ENCODE data around the gene RAB10.
"Not testable (repeated sequence)": the region's sequence is repeated elsewhere in the genome, so short reads cannot be mapped to it uniquely, and the experiment has no call there.

The RAB10 gene

GRCh38 chr2:26088931-26089330, 55.0 kb downstream of the RAB10 start:
- DNase-seq (ENCODE audit: low read depth in 2 of 2): not testable (repeated sequence)

- no peak for DNase-seq (ENCODE audit: low read depth in 2 of 2)
Measured at GRCh38 chr2:26089337-26089736, 55.5 kb downstream of the RAB10 start.

DNA sequence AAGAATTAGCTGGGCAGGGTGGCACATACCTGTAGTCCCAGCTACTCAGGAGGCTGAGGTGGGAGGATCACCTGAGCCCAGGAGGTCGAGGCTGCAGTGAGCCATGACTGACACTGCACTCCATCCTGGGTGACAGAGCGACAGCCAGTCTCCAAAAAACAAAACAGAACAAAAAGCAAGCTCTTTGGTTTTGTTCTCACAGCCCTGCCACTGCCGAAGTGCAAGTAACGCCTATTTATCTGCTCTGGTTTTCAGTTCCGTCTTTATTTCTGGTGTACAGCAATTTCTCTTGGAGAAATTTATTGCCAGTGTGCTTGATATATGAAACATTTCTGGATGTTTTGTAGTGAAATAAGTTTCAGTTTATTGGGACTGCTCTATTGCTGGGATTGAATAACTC, 61.9 kb downstream of the RAB10 start:
- no peak for DNase-seq (ENCODE audit: low read depth in 2 of 2)

- no peak for DNase-seq (ENCODE audit: low read depth in 2 of 2)
Measured at GRCh38 chr2:26099933-26100332, 66.0 kb downstream of the RAB10 start.

GRCh38 chr2:26100384-26100783, 66.5 kb downstream of the RAB10 start:
- DNase-seq (ENCODE audit: low read depth in 2 of 2): no peak

GRCh38 chr2:26103752-26104151, 69.9 kb downstream of the RAB10 start:
- no peak for DNase-seq (ENCODE audit: low read depth in 2 of 2)

DNA sequence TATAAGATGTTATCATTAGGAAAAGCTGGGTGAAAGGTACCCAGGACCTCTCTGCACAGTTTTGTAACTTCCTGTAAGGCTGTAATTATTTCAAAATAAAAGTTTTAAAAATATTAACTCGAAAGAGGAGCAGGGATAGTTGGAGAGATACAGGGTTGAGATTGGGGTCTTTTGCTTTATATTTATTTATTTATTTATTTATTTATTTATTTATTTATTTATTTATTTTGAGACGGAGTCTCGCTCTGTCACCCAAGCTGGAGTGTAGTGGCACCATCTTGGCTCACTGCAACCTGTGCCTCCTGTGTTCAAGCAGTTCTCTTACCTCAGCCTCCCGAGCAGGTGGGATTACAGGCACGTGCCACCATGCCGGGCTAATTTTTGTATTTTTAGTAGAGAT, 74.8 kb downstream of the RAB10 start:
- DNase-seq (ENCODE audit: low read depth in 2 of 2): not testable (repeated sequence)

- DNase-seq (ENCODE audit: low read depth in 2 of 2): no peak
Measured at GRCh38 chr2:26112201-26112600, 78.3 kb downstream of the RAB10 start.

DNA sequence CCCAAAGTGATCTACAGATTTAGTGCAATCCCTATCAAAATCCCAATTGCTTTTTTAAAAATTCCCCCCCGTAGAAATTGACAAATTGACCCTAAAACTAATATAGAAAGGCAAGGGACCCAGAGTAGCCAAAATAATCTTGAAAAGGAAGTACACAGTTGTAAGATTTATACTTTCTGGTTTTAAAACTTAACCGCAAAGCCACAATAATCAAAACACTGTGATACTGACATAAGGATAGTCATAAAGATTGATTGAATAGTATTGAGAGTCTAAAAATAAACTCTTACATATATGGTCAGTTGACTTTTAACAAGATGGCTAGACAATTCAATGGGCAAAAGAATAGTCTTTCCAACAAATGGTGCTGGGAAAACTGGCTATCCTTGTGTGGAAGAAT, 80.3 kb downstream of the RAB10 start:
- no peak for DNase-seq (ENCODE audit: low read depth in 2 of 2)

- DNase-seq (ENCODE audit: low read depth in 2 of 2): no peak
Measured at GRCh38 chr2:26118682-26119081, 84.8 kb downstream of the RAB10 start.

- DNase-seq (ENCODE audit: low read depth in 2 of 2): no peak
Measured at GRCh38 chr2:26119521-26119920, 85.6 kb downstream of the RAB10 start.

- no peak for DNase-seq (ENCODE audit: low read depth in 2 of 2)
Measured at GRCh38 chr2:26122630-26123029, 88.7 kb downstream of the RAB10 start.

- DNase-seq (ENCODE audit: low read depth in 2 of 2): no peak
Measured at GRCh38 chr2:26123426-26123825, 89.5 kb downstream of the RAB10 start.

DNA sequence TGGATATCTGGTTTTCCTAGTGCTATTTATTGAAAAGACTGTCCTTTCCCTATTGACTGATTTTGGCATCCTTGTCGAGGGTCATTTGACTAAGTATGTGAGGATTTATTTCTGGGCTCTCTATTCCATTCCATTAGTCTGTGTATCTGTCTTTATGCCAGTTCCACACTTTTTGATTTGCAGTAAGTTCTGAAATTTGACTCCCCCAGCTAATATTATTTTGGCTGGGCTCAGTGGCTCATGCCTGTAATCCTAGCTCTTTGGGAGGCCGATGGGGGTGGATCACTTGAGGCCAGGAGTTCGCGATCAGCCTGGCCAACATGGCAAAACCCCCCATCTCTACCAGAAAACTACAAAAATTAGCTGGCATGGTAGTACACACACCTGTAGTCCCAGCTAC, 92.2 kb downstream of the RAB10 start:
- no peak for DNase-seq (ENCODE audit: low read depth in 2 of 2)

- DNase-seq (ENCODE audit: low read depth in 2 of 2): no peak
Measured at GRCh38 chr2:26128176-26128575, 94.3 kb downstream of the RAB10 start.

DNA sequence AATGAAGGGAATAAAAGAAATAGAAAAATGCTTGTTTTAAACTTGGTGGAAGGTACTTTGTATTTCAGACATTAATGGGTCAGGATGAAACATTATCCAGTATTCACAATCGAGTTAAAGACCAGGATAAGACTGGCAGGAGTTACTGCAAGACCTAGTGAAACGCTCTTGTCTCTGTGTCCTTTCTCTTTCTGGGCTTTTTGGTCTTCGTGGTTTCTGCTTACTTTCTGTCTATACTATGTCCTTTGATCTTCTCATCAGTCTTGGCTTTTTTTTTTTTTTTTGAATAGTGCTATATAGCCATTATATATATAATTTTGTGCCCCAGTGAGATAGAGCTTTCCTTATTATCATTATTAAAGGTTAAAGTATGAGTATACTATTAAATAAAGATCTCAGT, 96.9 kb downstream of the RAB10 start:
- DNase-seq (ENCODE audit: low read depth in 2 of 2): no peak

- DNase-seq (ENCODE audit: low read depth in 2 of 2): no peak
Measured at GRCh38 chr2:26136451-26136850, 102.6 kb downstream of the RAB10 start.

GRCh38 chr2:26139269-26140183, 105.6 kb downstream of the RAB10 start:
- no peak for DNase-seq (ENCODE audit: low read depth in 2 of 2)

GRCh38 chr2:26141145-26141769, 107.4 kb downstream of the RAB10 start:
- no peak for DNase-seq (ENCODE audit: low read depth in 2 of 2)

GRCh38 chr2:26144031-26144430, 110.1 kb downstream of the RAB10 start:
- no peak for DNase-seq (ENCODE audit: low read depth in 2 of 2)

DNA sequence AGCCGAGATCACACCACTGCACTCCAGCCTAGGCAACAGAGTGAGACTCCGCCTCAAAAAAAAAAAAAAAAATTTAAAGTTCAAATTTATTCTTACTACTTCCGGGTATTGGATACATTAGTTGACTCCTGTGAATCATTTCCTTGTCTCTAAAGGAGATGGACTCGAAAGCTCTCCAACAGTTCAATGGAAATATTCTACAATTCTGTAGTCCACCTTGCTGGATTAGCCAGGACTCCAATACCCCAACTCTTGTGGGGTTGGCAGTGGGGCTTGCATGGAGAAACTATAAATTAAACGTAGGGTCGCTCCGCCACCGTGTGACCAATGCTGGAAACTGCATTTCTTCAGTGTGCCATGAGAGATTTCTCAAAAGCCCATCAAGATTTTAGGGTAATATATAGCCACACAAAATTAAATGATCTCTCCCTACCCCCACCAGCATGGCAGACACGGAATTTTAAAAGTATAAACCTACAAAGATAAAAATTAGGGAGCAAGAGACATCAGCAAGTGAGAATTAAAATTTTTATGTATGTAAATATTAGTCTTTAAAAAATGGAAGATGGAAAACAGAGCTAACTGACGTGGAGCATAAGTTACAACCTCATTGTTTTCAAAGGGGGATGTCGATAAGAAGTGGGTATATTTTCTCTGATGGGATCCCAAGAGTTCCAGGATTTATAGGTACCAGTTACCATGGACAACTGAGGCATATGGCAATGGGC, 111.2 kb downstream of the RAB10 start:
- DNase-seq (ENCODE audit: low read depth in 2 of 2): peak; percentile 28 to 29

DNA sequence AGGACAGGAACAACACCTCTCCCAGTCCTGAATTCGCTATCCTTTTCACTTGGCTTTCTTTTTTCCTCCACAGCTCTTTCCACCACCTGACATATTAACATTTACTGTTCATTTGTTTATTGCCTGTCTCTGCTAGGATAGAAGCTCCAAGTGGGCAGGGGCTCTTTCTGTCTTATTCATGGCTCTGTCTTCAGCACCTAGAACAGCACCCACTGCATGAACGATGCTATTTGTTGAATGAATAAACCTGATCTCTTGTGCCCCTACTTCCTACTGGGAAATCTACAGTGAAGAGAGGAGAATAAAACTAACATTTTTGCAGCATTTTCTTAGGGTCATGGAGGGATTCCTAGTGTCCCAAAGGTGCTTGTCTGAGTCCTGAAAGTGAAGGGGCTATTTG, 114.6 kb downstream of the RAB10 start:
- no peak for DNase-seq (ENCODE audit: low read depth in 2 of 2)

- no peak for DNase-seq (ENCODE audit: low read depth in 2 of 2)
Measured at GRCh38 chr2:26150243-26150642, 116.4 kb downstream of the RAB10 start.

Data from activated CD8-positive, alpha-beta memory T cell treated with anti-CD3 and anti-CD28 coated beads for 4 hours (primary cell).